HG03135 (cell line): ENCODE data around the gene FAR1.

Source experiments
- ATAC-seq: cut with Tn5 transposase; IDR thresholded peaks from one replicate; pipeline ENCODE4 v1.9.1; 2021; ENCODE audit warnings: mild to moderate bottlenecking, moderate library complexity; ENCODE audit not compliant: unreplicated experiment

Gene FAR1

GRCh38 chr11:13775471-13775870 is 107.0 kb downstream of the FAR1 start:
- ATAC-seq: no peak

GRCh38 chr11:13776134-13776815 is 107.8 kb downstream of the FAR1 start:
- no peak for ATAC-seq

GRCh38 chr11:13777341-13777985 is 109.0 kb downstream of the FAR1 start:
- no peak for ATAC-seq

GRCh38 chr11:13778345-13778744 is 109.9 kb downstream of the FAR1 start:
- no peak for ATAC-seq

- no peak for ATAC-seq
These were observed 112.7 kb downstream of the FAR1 start for GRCh38 chr11:13781153-13781552.
